Inflammatory macrophage (primary cell): ENCODE measurements around the gene DAP.
"Not testable (repeated sequence)": the region's sequence is repeated elsewhere in the genome, so short reads cannot be mapped to it uniquely, and the experiment has no call there.

ENCODE experiments used
- DNase-seq, 2 donors: peaks; one replicate each; pipeline ENCODE4 v3.0.0-alpha.2; 2020 to 2022

DAP gene

GRCh38 chr5:10671041-10672008, 89.7 kb downstream of the DAP start:
- peak; percentile 74 to 75 for DNase-seq

- no peak for DNase-seq
Observed at GRCh38 chr5:10669983-10670382, 91.1 kb downstream of the DAP start.

- no peak for DNase-seq
Observed at GRCh38 chr5:10668697-10669096, 92.3 kb downstream of the DAP start.

GRCh38 chr5:10667431-10668057, 93.5 kb downstream of the DAP start:
- DNase-seq: no peak

- no peak for DNase-seq
Observed at GRCh38 chr5:10666531-10667299, 94.3 kb downstream of the DAP start.

GRCh38 chr5:10665799-10666198, 95.2 kb downstream of the DAP start:
- DNase-seq: no peak

GRCh38 chr5:10664180-10664769, 96.8 kb downstream of the DAP start:
- DNase-seq: not testable (repeated sequence)

- DNase-seq: no peak
Observed at GRCh38 chr5:10663489-10664179, 97.4 kb downstream of the DAP start.

GRCh38 chr5:10662661-10663488, 98.2 kb downstream of the DAP start:
- no peak for DNase-seq

GRCh38 chr5:10662083-10662482, 99.0 kb downstream of the DAP start:
- DNase-seq: no peak

- no peak for DNase-seq
Observed at GRCh38 chr5:10661401-10661800, 99.6 kb downstream of the DAP start.

GRCh38 chr5:10660720-10661387, 100.2 kb downstream of the DAP start:
- no peak for DNase-seq

- no peak for DNase-seq
Observed at GRCh38 chr5:10660135-10660534, 100.9 kb downstream of the DAP start.

GRCh38 chr5:10658265-10658664, 102.8 kb downstream of the DAP start:
- no peak for DNase-seq

- DNase-seq: no peak
Observed at GRCh38 chr5:10655972-10656830, 104.8 kb downstream of the DAP start.

GRCh38 chr5:10655161-10655971, 105.7 kb downstream of the DAP start:
- no peak for DNase-seq

GRCh38 chr5:10654566-10654965, 106.5 kb downstream of the DAP start:
- no peak for DNase-seq

GRCh38 chr5:10653751-10654400, 107.2 kb downstream of the DAP start:
- no peak for DNase-seq
